ENCODE results near the gene GPX3. TPM values are rescaled to one million over a fixed set of nuclear protein-coding genes. Genes with fewer than 3 reads are reported as not detected.
A peak's percentile ranks its signal among the peaks of the same experiment; 100 is the strongest.

GPX3 gene
- total RNA-seq, 1 donor from 2014 or later: 32.5 TPM

GRCh38 chr5:151073280-151073679, 52.9 kb downstream of the GPX3 start:
- Mint-ChIP-seq H3K27me3 (ENCODE audit: unreplicated experiment) (peaks cover 5% of the 10 kb centered on the region), H3K27ac (ENCODE audit: unreplicated experiment) (no peak overlapping the region), H3K4me3 (ENCODE audit: unreplicated experiment) (no peak overlapping the region), H3K9me3 (ENCODE audit: unreplicated experiment) (no peaks in the 10 kb centered on the region), H3K36me3 (ENCODE audit: low read depth, unreplicated experiment) (peaks cover 24% of the 10 kb centered on the region), H3K4me1 (ENCODE audit: unreplicated experiment) (peaks cover 28% of the 10 kb centered on the region)
- no peak for DNase-seq (ENCODE audit: low spot score)
- no peak for TF ChIP-seq CTCF (IDR thresholded peaks at IDR 0.05; ENCODE audit: unreplicated experiment)

DNA sequence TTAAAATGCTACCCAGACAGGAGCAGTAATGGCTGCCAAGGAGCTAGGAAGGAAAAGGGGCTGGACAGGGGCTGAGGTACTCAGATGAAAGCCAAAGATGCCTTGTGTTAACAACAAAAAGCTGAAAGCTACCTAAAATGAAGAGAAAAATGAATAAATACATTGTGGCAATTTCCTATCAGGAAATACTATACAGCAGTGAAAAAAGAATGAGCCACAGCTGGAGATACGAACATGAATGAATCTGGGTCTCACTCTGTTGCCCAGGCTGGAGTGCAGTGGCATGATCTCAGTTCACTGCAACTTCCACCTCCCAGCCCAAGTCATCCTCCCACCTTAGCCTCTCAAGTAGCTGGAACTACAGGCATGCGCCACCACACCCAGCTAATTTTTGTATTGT, 54.2 kb downstream of the GPX3 start:
- H3K9me3 Mint-ChIP-seq (ENCODE audit: unreplicated experiment): no peaks in the 10 kb centered on the region
- no peak for DNase-seq (ENCODE audit: low spot score)
- peaks cover 27% of the 10 kb centered on the region for H3K36me3 Mint-ChIP-seq (ENCODE audit: low read depth, unreplicated experiment)
- H3K4me3 Mint-ChIP-seq (ENCODE audit: unreplicated experiment): no peak overlapping the region
- no peak for TF ChIP-seq CTCF (IDR thresholded peaks at IDR 0.05; ENCODE audit: unreplicated experiment)
- peaks cover 8% of the 10 kb centered on the region for H3K27me3 Mint-ChIP-seq (ENCODE audit: unreplicated experiment)
- H3K27ac Mint-ChIP-seq (ENCODE audit: unreplicated experiment): no peak overlapping the region
- peaks cover 26% of the 10 kb centered on the region for H3K4me1 Mint-ChIP-seq (ENCODE audit: unreplicated experiment)

DNA sequence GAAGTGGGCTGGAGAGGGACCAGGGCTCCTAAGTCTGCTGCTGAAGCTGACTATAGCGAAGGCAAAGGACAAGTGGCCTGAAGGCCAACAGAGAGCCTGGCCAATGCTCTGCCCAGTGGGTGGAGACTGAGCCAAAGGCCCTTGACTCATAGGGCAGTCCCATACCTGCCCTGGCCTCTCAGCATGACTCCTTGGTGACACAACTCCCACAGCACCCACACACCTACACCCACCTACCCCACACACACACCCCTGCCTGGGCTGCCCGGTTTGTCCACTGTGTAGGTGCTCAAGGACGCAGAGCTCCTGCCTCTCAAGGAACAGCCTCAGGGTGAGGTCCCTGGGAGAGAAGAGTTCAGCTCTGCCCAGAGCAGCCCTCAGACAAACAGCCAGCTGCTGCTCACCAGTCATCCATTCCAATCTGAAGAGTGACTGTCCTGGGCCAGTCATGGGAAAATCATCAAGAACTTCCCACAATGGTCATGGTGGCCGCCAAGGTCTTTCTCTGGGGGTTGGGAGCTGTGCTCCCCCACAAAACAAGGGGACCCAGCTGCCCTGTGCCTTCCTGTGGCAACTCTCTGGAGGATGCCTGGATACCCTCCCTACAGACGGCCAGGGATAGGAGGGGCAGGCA, 55.4 kb downstream of the GPX3 start:
- peaks cover 13% of the 10 kb centered on the region for H3K27me3 Mint-ChIP-seq (ENCODE audit: unreplicated experiment)
- H3K4me1 Mint-ChIP-seq (ENCODE audit: unreplicated experiment): peaks cover 27% of the 10 kb centered on the region
- DNase-seq (ENCODE audit: low spot score): no peak
- H3K9me3 Mint-ChIP-seq (ENCODE audit: unreplicated experiment): no peaks in the 10 kb centered on the region
- H3K27ac Mint-ChIP-seq (ENCODE audit: unreplicated experiment): peak overlapping the region; percentile 48
- H3K4me3 Mint-ChIP-seq (ENCODE audit: unreplicated experiment): no peak overlapping the region
- peaks cover 22% of the 10 kb centered on the region for H3K36me3 Mint-ChIP-seq (ENCODE audit: low read depth, unreplicated experiment)
- TF ChIP-seq CTCF (IDR thresholded peaks at IDR 0.05; ENCODE audit: unreplicated experiment): no peak

GRCh38 chr5:151076616-151077015, 56.2 kb downstream of the GPX3 start:
- DNase-seq (ENCODE audit: low spot score): no peak
- H3K4me3 Mint-ChIP-seq (ENCODE audit: unreplicated experiment): no peak overlapping the region
- peaks cover 13% of the 10 kb centered on the region for H3K27me3 Mint-ChIP-seq (ENCODE audit: unreplicated experiment)
- peaks cover 25% of the 10 kb centered on the region for H3K4me1 Mint-ChIP-seq (ENCODE audit: unreplicated experiment)
- peaks cover 19% of the 10 kb centered on the region for H3K36me3 Mint-ChIP-seq (ENCODE audit: low read depth, unreplicated experiment)
- H3K27ac Mint-ChIP-seq (ENCODE audit: unreplicated experiment): no peak overlapping the region
- no peaks in the 10 kb centered on the region for H3K9me3 Mint-ChIP-seq (ENCODE audit: unreplicated experiment)
- TF ChIP-seq CTCF (IDR thresholded peaks at IDR 0.05; ENCODE audit: unreplicated experiment): no peak

- Mint-ChIP-seq H3K36me3 (ENCODE audit: low read depth, unreplicated experiment) (peaks cover 20% of the 10 kb centered on the region), H3K27me3 (ENCODE audit: unreplicated experiment) (peaks cover 13% of the 10 kb centered on the region), H3K9me3 (ENCODE audit: unreplicated experiment) (no peaks in the 10 kb centered on the region), H3K4me3 (ENCODE audit: unreplicated experiment) (no peak overlapping the region), H3K4me1 (ENCODE audit: unreplicated experiment) (peaks cover 24% of the 10 kb centered on the region), H3K27ac (ENCODE audit: unreplicated experiment) (no peak overlapping the region)
- TF ChIP-seq CTCF (IDR thresholded peaks at IDR 0.05; ENCODE audit: unreplicated experiment): no peak
- DNase-seq (ENCODE audit: low spot score): no peak
These were observed 57.0 kb downstream of the GPX3 start for GRCh38 chr5:151077419-151077818.

All from endothelial cell (in vitro differentiated cells).